GM19467 (cell line): ENCODE results near the gene BDH1.

Experiments used
- ATAC-seq: cut with Tn5 transposase; IDR thresholded peaks from one replicate; pipeline ENCODE4 v1.9.1; 2021; ENCODE audit warnings: mild to moderate bottlenecking, moderate library complexity; ENCODE audit not compliant: unreplicated experiment

The BDH1 gene

DNA sequence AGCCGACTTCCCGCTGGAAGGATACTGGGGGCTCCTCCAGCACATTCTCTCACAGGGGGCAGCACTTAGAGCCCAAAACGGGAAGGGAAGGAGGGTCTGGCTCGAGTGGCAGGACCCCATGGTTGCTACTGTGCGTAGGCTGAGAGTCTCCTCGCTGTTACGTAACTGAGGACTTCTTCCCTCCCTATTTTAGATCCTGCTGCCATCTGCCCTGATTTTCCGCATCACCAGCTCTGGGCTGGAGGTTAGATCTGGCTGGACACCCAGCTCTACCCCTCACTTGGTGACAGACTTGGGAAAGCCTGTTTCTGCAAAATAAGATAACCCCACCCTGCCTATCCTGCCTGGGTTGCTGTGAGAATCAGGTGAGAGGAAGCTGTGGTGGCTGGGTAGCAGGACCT is 47.7 kb downstream of the BDH1 start:
- no peak for ATAC-seq

- ATAC-seq: no peak
Measured at GRCh38 chr3:197507541-197507940, 48.2 kb downstream of the BDH1 start.

- ATAC-seq: no peak
Measured at GRCh38 chr3:197507081-197507480, 48.7 kb downstream of the BDH1 start.

DNA sequence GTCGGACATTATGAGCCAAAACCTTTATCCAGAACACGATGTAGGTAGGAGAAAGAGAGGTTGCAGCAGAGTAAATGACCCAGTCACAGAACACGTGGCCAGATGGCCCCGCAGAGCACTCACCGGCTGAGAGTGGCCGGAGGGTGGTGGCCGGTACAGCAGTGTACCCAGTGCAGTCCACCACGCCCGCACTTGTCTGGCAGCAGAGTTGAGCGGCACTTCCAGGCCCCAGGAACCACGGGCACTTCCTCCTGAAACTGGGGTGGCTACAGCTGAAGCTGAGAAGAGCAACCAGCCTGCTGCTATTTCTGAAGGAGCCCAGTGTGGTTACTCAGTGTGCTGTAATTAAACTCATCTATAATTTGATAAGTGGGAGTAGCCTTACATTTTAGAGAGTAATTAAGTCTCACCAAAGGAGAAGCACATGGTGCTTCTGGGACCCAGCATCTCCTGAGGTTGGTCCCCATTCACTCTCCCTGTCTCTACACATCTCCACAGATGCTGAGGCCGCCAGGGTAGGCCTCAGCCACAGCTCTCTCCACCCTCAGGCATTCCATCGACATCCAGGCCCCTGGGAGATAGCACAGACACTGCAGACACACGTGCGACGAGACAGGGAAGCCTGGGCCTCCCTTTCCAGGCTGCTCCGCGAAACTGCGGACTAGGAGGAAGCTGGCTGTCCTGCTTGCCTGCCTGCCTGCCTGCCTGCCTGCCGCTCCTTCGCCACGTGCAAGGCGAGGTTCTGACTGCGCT is 49.8 kb downstream of the BDH1 start:
- ATAC-seq: no peak

DNA sequence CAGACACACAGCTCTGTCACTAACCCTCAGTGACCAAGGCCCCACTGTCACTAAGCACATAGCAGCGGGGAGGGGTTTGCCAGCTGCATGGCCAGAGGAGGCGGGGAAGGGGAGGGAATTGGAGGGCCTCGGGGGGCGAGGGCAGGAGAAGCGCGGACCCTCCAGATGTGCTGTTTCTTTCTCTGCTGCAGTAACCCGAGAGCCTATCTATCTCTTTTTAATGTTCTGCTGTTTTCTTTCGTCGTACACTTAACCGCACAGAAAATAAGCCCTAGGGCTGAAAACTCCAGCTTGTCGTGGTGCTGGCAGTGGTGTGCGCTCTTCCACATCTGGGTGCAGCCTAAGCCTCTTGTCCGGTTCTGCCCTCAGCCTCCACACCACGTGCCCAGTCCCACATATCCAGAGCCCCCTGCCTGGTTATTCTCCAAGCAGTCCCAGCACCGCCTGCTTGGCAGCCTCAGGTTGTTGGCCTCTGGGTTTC is 51.1 kb downstream of the BDH1 start:
- no peak for ATAC-seq

DNA sequence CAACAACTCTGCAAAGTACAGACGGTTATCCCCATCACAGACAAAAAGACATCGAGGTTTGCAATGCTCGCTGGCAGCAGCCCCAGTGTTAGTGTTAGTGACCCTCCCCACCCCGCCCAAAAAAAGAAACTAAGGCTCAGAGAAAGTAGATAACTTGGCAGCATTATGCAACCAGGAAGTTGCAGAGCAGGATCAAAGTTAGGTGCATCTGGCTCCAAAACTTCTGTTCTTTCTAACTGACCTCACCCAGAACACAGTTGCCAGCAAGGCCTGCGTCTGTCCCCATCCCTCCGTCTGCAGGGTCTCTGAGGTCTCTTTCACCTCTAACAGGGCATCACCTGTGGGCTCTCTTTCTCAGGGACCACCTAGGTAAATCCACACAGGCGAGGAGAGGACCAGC is 51.5 kb downstream of the BDH1 start:
- ATAC-seq: no peak

DNA sequence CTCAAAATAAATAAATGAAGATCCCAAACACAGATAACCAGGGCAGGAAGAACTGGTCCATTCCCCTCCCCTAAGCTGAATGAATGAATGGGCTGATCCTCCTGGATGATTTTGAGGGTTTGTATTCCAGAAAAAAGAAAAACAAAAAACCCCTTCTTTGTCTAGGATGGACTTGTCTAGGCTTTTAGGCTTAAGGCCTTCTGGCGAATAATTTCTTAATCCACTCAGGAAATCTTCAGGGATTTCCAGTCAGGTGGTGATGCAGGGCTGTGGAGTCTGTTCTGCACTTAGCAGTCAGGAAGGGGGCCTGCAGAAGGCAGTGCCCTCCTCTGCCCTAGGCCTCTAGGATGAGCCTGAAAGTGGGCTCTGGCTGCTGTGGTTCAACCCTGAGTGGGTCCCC is 52.1 kb downstream of the BDH1 start:
- no peak for ATAC-seq

DNA sequence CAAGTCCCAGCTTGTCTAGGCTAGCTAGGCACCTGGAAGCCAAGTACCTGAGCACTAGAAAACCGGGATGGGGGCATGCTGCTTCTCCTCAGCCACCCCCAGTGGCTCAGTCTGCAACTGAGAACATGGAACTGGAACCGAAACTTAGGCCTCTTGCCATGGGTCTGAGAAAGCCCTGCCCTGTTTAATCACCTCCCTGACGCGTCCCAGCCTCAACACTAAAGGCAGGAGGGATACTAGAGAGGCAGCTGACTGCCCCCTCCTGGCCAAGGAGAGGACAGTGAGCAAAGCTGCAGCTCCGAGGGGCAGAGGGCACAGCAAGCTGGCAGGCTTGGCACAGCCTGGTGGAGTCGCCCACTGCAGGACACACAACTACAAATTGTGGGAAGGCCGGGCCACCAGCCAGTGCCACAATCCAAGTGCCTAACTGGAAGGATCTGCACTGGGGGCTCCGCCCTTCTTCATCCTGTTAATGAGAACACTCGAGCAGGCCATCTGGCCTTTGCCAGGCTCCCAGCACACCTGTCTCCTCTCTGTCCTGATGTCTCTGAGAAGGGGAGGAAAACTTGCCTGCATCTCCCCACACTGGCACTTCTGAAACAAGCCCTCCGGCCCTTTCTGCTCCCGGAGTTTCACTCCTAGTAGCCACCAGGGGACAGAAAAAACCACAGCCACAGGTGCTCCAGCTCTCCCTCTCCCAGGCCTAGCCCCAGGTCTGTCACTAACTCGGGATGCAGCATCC is 53.7 kb downstream of the BDH1 start:
- ATAC-seq: no peak

- no peak for ATAC-seq
Measured at GRCh38 chr3:197501496-197501878, 54.3 kb downstream of the BDH1 start.

GRCh38 chr3:197500812-197501211 is 55.0 kb downstream of the BDH1 start:
- no peak for ATAC-seq

- no peak for ATAC-seq
Measured at GRCh38 chr3:197499427-197499826, 56.3 kb downstream of the BDH1 start.

GRCh38 chr3:197498499-197499241 is 57.1 kb downstream of the BDH1 start:
- ATAC-seq: no peak

- no peak for ATAC-seq
Measured at GRCh38 chr3:197496746-197497125, 59.0 kb downstream of the BDH1 start.

DNA sequence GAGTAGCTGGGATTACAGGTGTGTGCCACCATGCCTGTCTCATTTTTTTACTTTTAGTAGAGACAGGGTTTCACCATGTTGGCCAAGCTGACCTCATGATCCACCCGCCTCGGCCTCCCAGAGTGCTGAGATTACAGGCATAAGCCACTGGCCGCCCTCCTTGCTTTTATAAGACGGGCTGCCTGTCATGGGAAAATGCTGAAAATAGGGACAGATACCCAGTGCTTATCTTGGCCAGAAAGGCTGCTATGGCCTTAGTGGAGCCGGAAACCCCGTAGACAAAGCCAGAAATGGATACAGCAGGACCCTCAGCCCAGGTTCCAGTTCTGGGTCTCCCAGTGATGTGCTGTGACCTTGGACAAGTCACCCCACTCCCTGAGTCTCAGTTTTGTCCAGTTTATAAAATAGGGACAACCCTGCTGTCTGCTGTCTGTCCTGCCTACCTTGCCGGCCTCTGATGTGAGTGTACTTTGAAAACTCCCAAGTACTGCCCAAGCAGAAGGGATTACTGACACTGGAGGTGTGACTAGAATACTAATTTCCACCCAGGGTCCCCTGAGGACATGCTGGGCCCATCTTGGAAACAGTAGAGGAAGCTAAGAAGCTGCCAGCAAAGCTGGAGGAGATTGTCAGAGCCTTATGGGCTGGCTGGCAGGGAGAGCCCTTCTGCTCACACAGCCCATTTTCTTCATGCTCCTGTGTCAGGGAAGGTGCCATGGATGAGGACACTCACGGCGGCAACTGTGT is 59.6 kb downstream of the BDH1 start:
- ATAC-seq: no peak

GRCh38 chr3:197495499-197495898 is 60.3 kb downstream of the BDH1 start:
- no peak for ATAC-seq

- no peak for ATAC-seq
Measured at GRCh38 chr3:197495059-197495455, 60.7 kb downstream of the BDH1 start.

DNA sequence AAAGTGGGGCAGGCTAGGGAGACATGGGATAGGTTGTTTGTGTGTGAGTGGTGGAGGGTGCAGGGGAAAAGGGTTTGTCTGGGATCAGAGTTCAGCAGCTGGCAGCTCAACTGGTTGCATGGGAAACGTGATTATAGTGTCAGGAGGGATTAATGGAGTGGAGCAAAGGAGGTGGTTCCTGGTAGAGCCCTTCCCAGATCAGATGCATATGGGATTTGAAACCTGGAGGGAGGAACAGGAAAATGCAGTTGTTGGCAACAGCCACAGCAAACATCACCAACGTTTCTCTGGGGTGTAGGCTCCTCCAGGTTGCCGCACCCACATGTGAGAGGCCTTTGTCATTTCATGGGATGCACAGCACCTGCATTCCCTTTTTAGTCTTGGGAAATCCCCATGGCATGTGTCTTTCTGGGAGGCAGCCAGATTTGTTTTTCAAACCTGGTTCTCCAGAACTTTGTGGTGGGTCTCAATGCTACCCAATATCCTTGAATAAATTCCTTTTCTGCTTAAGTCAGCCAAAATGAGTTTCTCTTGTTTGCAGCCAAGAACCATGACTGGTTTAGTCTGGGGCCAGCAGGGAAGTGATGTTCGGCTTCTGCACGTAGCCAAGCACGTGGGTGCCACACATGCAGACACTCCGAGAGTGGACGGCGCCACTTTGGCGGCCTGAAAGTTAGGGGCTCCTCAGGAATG is 61.3 kb downstream of the BDH1 start:
- no peak for ATAC-seq

DNA sequence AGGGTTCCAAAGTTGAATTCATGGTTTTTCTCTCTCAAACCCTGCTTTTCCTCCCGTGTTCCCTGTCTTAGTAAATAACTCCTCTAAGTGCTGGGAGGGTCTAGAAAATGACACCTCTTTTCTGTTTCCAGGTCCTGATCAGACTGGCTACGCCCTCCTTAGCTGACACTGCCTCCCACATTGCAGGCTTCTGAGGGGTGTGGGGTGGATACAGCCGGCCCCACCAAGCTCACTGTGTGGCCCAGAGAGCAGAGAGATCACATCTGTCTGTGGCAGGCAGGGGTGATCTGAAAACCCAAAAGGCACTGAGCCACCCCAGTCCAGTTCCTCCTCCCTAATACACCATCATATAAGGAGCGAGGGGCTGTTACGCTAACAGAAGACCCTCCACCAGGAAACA is 62.7 kb downstream of the BDH1 start:
- ATAC-seq: no peak

- no peak for ATAC-seq
Measured at GRCh38 chr3:197491923-197492664, 63.7 kb downstream of the BDH1 start.

DNA sequence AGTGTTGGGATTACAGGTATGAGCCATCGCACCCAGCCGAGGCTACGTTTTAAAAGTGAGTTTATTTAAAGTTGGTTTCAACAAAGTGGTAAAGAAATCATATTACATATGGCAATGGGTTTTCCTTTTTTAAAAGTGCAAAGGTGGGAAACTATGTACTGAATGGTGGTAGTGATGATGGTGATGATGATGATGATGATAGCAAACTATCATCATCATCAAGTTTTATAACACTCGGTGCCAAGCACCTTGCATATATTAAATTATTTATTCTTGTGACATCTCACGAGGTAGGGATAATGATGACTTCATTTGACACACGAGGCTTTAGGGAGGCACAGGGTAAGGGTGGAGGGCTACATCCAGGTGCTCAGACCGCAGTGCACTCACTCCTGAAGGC is 64.3 kb downstream of the BDH1 start:
- no peak for ATAC-seq
